HUES6 (cell line): Measurements from ENCODE around the gene MLLT3.

Experiments
- H3K27ac ChIP-seq: 2 replicates; pipeline ENCODE4 v1.7.0; 2013; ENCODE audit warnings: low read depth, mild to moderate bottlenecking, low read length, inconsistent platforms
- H3K27me3 ChIP-seq: 2 replicates; pipeline ENCODE4 v1.6.1; 2013; ENCODE audit warnings: low read length; ENCODE audit not compliant: control insufficient read depth, insufficient read depth
- H3K36me3 ChIP-seq: 2 replicates; pipeline ENCODE4 v1.6.1; 2013; ENCODE audit warnings: low read length; ENCODE audit not compliant: control insufficient read depth, insufficient read depth
- H3K4me1 ChIP-seq: 2 replicates; pipeline ENCODE4 v1.6.1; 2013; ENCODE audit warnings: low read length; ENCODE audit not compliant: control insufficient read depth, insufficient read depth
- H3K4me3 ChIP-seq: 2 replicates; pipeline ENCODE4 v1.5.1; 2013; ENCODE audit warnings: low read depth, low read length
- H3K9ac ChIP-seq: one replicate; pipeline ENCODE4 v1.6.1; 2013; ENCODE audit warnings: mild to moderate bottlenecking, low read length
- H3K9me3 ChIP-seq: 2 replicates; pipeline ENCODE4 v1.6.1; 2013; ENCODE audit warnings: low read depth, low read length; ENCODE audit not compliant: control insufficient read depth, insufficient read depth

Gene MLLT3

DNA sequence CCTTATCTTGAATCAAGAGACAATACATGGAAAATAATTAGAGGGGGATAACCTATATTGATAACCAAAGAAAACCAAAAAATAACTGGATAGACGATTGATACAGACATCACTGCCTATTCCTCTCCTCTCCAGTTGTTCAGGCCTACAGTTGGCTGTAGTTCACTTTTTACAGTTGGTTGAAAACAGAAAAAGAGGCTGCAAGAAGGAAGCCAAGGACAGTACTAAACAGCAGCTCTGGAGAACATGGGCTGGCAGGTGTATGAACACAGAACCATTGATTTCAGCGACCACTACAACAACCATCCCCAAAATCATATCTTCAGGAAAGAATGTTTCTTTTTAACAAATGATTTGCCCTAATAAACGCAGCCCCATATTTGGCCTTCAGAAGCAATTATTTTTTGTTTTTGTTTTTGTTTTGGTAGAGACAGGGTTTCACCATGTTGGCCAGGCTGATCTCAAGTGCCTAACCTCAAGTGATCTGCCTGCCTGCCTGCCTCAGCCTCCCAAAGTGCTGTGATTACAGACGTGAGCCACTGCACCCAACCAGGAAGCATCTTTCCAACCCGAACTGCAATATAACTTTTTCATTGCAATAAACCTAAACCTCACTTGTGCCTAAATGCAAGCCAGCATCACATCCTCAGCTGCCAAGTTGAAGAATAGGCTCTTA lies 64.3 kb downstream of the MLLT3 start:
- Histone ChIP-seq H3K27ac (no peak overlapping the region), H3K9me3 (no peaks in the 10 kb centered on the region), H3K4me1 (peaks cover 14% of the 10 kb centered on the region), H3K27me3 (no peaks in the 10 kb centered on the region), H3K9ac (no peak overlapping the region), H3K4me3 (no peak overlapping the region), H3K36me3 (no peaks in the 10 kb centered on the region)

DNA sequence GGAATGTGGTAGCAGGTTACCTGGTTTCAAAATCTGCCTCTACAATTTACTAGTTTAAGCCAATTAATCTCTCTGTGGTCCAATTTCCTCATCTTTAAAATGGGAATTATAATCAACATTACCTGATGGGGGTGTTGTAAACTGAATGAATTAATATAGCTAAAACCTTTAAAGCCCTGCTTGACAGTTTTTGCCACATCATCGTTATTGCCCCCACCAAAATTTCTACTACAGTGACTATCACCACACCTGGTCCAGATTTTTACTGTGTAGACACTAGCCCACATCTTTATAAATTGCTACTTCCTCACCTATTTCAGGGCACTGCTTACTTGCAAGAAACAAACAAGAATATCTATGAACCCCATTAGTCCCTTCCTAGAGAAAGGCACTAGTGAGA lies 65.0 kb downstream of the MLLT3 start:
- Histone ChIP-seq H3K9ac (no peak overlapping the region), H3K27ac (no peak overlapping the region), H3K36me3 (no peaks in the 10 kb centered on the region), H3K4me3 (no peak overlapping the region), H3K4me1 (peaks cover 14% of the 10 kb centered on the region), H3K27me3 (no peaks in the 10 kb centered on the region), H3K9me3 (no peaks in the 10 kb centered on the region)

DNA sequence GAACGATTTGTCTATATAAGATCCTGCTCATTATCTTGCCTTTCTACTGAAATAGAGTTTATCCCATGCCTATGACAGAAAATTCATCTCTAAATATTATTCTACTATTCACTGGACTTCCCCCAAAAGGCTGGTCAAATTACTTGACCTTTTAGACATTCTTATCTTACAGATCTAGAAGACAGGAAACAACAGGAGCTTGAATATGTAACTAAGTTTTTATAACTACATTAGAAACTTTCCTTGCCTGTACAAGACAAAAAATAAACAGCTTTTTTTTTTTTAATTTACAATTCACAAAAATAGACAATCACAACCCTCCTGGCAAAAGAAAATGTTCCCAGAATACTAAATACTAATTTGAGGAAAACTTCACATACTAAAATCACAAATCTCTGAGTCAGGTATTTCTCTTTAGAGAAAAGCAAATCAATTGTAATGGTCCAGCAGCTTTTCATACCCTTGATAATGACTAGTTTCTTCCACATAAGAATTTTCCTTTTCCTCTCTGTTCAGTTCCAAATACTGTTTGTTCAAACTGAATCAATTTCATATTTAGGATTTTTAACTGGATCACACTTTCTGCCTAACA lies 68.6 kb downstream of the MLLT3 start:
- Histone ChIP-seq H3K9ac (no peak overlapping the region), H3K4me3 (no peak overlapping the region), H3K4me1 (peaks cover 5% of the 10 kb centered on the region), H3K9me3 (no peaks in the 10 kb centered on the region), H3K27ac (no peak overlapping the region), H3K27me3 (no peaks in the 10 kb centered on the region), H3K36me3 (no peaks in the 10 kb centered on the region)

DNA sequence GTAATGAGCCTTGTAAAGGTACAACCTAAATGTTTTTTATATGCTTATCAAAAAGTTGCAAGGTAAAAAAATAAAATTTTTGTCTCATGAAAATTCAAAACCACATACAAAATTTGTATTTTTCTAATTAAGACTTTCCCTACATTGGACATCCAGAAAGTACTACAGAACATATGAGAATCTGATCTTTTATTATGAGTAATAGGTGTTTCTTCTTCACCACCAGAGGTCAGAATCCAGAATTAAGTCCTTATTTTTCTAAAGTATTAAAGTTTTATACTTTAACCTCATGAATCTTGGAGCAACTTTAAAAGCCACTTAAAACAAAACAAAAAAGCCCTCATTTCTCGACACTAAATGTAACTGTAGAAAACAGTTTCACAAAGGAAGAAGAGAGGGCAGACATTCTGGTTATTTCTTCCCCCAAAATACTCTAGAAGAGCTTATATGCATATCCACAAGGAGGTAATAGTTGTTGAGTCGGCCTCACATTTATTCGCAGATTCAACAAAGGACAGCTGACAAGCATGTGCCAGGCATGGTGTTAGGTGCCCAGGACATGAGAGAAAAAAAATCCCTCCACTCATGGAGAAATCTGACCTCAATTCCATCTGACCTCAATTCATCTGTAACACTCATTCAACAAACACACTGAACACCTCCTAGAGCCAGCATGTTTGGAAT lies 69.3 kb downstream of the MLLT3 start:
- H3K4me1 ChIP-seq: no peaks in the 10 kb centered on the region
- H3K4me3 ChIP-seq: no peak overlapping the region
- H3K9ac ChIP-seq: no peak overlapping the region
- no peaks in the 10 kb centered on the region for H3K36me3 ChIP-seq
- no peaks in the 10 kb centered on the region for H3K9me3 ChIP-seq
- H3K27ac ChIP-seq: no peak overlapping the region
- H3K27me3 ChIP-seq: no peaks in the 10 kb centered on the region

DNA sequence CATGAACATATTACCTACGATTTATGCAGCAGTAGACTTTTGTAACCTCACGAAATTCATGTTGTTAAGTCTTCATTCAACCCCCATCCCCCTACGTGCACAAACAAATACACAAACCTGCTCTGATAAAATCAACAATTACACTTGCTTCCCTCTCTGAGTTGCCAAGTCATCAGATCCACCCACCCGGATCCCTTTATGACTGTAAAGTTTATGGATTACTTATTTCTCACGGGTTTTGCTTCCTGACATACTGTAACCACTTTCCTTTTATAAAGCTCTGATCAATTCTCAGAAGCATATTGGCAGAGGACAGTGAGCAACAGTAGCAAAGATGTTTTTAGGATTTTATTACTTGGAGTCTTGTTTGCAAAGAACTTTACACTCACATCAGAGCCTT lies 70.5 kb downstream of the MLLT3 start:
- H3K4me1 ChIP-seq: no peaks in the 10 kb centered on the region

DNA sequence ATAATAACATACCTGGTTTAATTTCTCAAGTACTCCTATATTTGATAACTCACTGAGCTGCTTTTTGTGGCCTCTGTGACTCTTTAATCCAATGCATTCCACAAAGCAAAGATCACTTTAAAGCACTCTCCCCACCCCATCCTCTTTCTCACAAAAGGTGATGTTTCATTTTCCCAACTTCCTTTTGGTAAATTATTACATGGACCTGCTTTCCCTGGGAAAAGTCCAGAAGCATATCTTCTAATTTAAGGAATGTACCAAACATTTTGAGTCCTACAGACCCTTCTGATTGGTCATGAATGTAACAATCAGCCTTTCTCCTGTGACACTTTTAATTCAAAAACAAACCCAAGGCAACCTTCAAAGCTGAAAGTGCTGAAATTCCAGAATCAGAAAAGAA lies 71.1 kb downstream of the MLLT3 start:
- H3K4me1 ChIP-seq: no peaks in the 10 kb centered on the region
- no peak overlapping the region for H3K27ac ChIP-seq
- no peaks in the 10 kb centered on the region for H3K9me3 ChIP-seq
- no peaks in the 10 kb centered on the region for H3K36me3 ChIP-seq
- no peak overlapping the region for H3K4me3 ChIP-seq
- H3K27me3 ChIP-seq: no peaks in the 10 kb centered on the region
- H3K9ac ChIP-seq: no peak overlapping the region

More for the DNA sequence above, 70.5 kb downstream of the MLLT3 start:
- no peak overlapping the region for H3K27ac ChIP-seq
- H3K27me3 ChIP-seq: no peaks in the 10 kb centered on the region
- H3K4me3 ChIP-seq: no peak overlapping the region
- H3K36me3 ChIP-seq: no peaks in the 10 kb centered on the region
- H3K9ac ChIP-seq: no peak overlapping the region
- H3K9me3 ChIP-seq: no peaks in the 10 kb centered on the region

DNA sequence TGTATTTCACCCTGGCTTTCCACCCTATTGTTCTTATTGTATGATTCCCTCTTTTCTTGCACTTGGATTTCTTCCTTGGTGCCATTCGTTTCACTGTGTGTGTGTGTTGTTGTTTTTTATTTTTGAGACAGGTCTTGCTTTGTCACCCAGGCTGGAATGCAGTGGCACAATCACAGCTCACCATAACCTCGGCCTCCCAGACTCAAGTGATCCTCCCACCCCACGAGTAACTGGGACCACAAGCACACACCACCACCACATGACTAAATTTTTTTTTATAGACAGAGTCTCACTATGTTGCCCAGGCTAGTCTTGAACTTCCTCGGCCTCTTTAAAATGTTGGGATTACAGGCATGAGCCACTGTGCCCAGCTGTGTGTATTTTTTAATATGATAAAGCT lies 72.0 kb downstream of the MLLT3 start:
- Histone ChIP-seq H3K27me3 (no peaks in the 10 kb centered on the region), H3K9me3 (no peaks in the 10 kb centered on the region), H3K4me3 (no peak overlapping the region), H3K4me1 (no peaks in the 10 kb centered on the region), H3K36me3 (no peaks in the 10 kb centered on the region), H3K27ac (no peak overlapping the region), H3K9ac (no peak overlapping the region)

DNA sequence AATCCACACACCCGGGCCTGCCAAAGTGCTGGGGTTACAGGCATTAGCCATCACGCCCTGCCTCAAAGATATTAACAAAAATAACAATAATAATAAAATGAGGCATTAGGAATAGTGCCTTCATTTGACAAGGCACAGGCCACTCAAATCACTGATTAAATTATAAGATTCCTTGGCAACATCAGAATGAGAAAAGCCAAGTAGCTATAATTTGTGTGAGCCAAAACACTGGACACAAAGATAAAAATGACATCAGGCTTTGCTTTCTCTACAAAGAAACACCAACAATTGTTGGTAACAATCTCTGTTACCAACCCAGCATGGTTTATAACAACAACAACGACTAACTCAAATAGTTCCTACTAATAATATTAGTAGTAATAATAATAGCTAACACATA lies 73.2 kb downstream of the MLLT3 start:
- H3K4me3 ChIP-seq: no peak overlapping the region
- H3K9ac ChIP-seq: no peak overlapping the region
- no peaks in the 10 kb centered on the region for H3K36me3 ChIP-seq
- no peaks in the 10 kb centered on the region for H3K27me3 ChIP-seq
- no peak overlapping the region for H3K27ac ChIP-seq
- H3K9me3 ChIP-seq: no peaks in the 10 kb centered on the region
- no peaks in the 10 kb centered on the region for H3K4me1 ChIP-seq

DNA sequence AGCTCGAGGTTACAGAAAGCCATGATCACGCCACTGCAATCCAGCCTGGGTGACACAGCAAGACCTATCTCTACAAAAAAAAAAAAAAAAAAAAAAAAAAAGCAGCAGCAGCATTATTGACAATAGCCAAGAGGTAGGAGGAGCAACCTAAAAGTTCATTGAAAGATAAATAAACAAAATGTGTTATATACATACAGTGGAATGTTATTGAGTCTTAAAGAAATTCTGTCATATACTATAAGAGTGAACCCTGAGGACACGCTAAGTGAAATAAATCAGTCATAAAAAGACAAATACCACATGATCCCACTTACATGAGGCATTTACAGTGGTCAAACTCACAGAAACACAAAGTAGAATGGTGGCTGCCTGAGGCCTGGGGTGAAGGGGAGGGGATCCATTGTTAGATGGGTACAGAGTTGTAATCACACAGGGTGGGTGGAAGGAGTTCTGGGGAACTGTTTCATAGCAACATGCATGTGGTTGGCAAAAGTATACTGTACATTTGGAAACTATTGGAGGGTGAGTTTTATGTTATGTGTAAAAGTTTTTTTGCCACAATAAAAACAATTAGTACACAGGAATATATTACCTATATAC lies 77.2 kb downstream of the MLLT3 start:
- Histone ChIP-seq H3K4me3 (no peak overlapping the region), H3K27me3 (no peaks in the 10 kb centered on the region), H3K27ac (no peak overlapping the region), H3K4me1 (no peaks in the 10 kb centered on the region), H3K36me3 (no peaks in the 10 kb centered on the region), H3K9ac (no peak overlapping the region), H3K9me3 (peaks cover 16% of the 10 kb centered on the region)

DNA sequence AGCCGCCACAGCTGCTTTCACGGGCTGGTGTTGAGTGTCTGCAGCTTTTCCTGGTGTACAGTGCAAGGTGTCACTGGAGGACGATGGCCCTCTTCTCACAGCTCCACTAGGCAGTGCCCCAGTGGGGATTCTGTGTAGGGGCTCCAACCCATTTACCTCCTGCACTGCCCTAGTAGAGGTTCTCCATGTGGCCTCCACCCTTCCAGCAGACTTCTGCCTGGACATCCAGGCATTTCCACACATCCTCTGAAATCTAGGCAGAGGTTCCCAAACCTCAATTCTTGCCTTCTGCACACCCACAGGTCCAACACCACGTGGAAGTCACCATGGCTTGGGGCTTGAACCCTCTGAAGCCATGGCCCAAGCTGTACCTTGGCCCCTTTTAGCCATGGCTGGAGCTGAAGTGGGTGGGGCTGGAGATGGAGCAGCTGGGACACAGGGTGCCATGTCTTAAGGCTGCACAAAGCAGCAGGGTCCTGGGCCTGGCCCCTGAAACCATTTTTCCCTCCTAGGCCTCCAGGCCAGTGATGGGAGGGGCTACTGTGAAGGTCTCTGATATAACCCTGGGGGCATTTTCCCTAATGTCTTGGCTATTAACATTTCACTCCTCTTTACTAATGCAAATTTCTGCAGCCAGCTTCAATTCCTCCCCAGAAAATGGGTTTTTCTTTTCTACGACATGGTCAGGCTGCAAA lies 82.0 kb downstream of the MLLT3 start:
- H3K27ac ChIP-seq: no peak overlapping the region
- no peaks in the 10 kb centered on the region for H3K4me1 ChIP-seq
- H3K27me3 ChIP-seq: no peaks in the 10 kb centered on the region
- H3K9ac ChIP-seq: no peak overlapping the region
- no peak overlapping the region for H3K4me3 ChIP-seq
- no peaks in the 10 kb centered on the region for H3K36me3 ChIP-seq
- peaks cover 30% of the 10 kb centered on the region for H3K9me3 ChIP-seq

DNA sequence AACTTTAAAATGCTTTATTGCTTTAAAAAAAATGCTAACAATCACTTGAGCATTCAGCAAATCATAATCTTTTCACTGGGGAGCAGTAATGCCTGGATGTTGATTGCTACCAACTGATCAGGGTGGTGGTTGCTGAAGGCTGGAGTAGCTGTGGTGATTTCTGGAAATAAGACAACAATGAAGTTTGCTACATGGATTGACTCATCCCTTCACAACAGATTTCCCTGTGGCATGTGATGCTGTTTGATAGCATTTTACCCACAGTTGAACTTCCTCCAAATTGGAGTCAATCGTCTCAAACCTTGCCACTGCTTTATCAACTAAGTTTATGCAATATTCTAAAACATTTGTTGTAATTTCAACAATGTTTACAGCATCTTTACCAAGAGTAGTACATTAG lies 83.3 kb downstream of the MLLT3 start:
- H3K4me1 ChIP-seq: no peaks in the 10 kb centered on the region
- H3K9me3 ChIP-seq: peaks cover 30% of the 10 kb centered on the region
- no peak overlapping the region for H3K9ac ChIP-seq
- no peak overlapping the region for H3K27ac ChIP-seq
- no peaks in the 10 kb centered on the region for H3K27me3 ChIP-seq
- H3K4me3 ChIP-seq: no peak overlapping the region
- no peaks in the 10 kb centered on the region for H3K36me3 ChIP-seq
